Measurements from ENCODE around the gene OPRL1. TPM values are rescaled to one million over a fixed set of nuclear protein-coding genes. Genes with fewer than 3 reads are reported as not detected.

The OPRL1 gene
- total RNA-seq, 1 donor from 2014 or later = 10.2 TPM

DNA sequence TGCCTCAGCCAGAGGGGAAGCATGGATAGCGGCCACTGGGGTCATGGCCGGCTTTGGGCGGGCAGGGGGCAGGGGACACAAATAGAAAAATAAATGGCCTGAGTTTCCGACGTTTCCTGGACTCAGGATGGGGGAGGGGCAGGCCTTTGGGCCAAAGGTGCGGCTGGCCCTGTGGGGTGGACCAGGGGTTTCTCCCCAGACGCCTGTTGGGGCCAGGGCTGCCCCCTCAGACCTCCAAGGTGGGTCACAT lies 23.3 kb upstream of the OPRL1 start:
- H3K9me3 Mint-ChIP-seq (ENCODE audit: unreplicated experiment) = no peaks in the 10 kb centered on the region
- H3K27me3 Mint-ChIP-seq (ENCODE audit: unreplicated experiment) = peaks cover 9% of the 10 kb centered on the region
- no peak for DNase-seq (ENCODE audit: low spot score)
- no peaks in the 10 kb centered on the region for H3K36me3 Mint-ChIP-seq (ENCODE audit: low read depth, unreplicated experiment)
- no peak for TF ChIP-seq CTCF (IDR thresholded peaks at IDR 0.05; ENCODE audit: unreplicated experiment)
- no peak overlapping the region for H3K27ac Mint-ChIP-seq (ENCODE audit: unreplicated experiment)
- no peak overlapping the region for H3K4me3 Mint-ChIP-seq (ENCODE audit: unreplicated experiment)
- peaks cover 40% of the 10 kb centered on the region for H3K4me1 Mint-ChIP-seq (ENCODE audit: unreplicated experiment)

- H3K36me3 Mint-ChIP-seq (ENCODE audit: low read depth, unreplicated experiment) = no peaks in the 10 kb centered on the region
- H3K4me3 Mint-ChIP-seq (ENCODE audit: unreplicated experiment) = no peak overlapping the region
- TF ChIP-seq CTCF (IDR thresholded peaks at IDR 0.05; ENCODE audit: unreplicated experiment) = no peak
- DNase-seq (ENCODE audit: low spot score) = no peak
- peaks cover 12% of the 10 kb centered on the region for H3K27me3 Mint-ChIP-seq (ENCODE audit: unreplicated experiment)
- peaks cover 38% of the 10 kb centered on the region for H3K4me1 Mint-ChIP-seq (ENCODE audit: unreplicated experiment)
- H3K27ac Mint-ChIP-seq (ENCODE audit: unreplicated experiment) = no peak overlapping the region
- H3K9me3 Mint-ChIP-seq (ENCODE audit: unreplicated experiment) = no peaks in the 10 kb centered on the region
Observed at GRCh38 chr20:64056889-64057627, 22.8 kb upstream of the OPRL1 start.

GRCh38 chr20:64057628-64058498 lies 22.0 kb upstream of the OPRL1 start:
- Mint-ChIP-seq H3K27ac (ENCODE audit: unreplicated experiment) (no peak overlapping the region), H3K4me3 (ENCODE audit: unreplicated experiment) (no peak overlapping the region), H3K4me1 (ENCODE audit: unreplicated experiment) (peaks cover 38% of the 10 kb centered on the region), H3K36me3 (ENCODE audit: low read depth, unreplicated experiment) (no peaks in the 10 kb centered on the region), H3K27me3 (ENCODE audit: unreplicated experiment) (peaks cover 13% of the 10 kb centered on the region), H3K9me3 (ENCODE audit: unreplicated experiment) (no peaks in the 10 kb centered on the region)
- peak; percentile 92 for DNase-seq (ENCODE audit: low spot score)
- peak; percentile 78 for TF ChIP-seq CTCF (IDR thresholded peaks at IDR 0.05; ENCODE audit: unreplicated experiment)

GRCh38 chr20:64058536-64058935 lies 21.3 kb upstream of the OPRL1 start:
- peaks cover 31% of the 10 kb centered on the region for H3K4me1 Mint-ChIP-seq (ENCODE audit: unreplicated experiment)
- H3K36me3 Mint-ChIP-seq (ENCODE audit: low read depth, unreplicated experiment) = no peaks in the 10 kb centered on the region
- no peaks in the 10 kb centered on the region for H3K9me3 Mint-ChIP-seq (ENCODE audit: unreplicated experiment)
- H3K4me3 Mint-ChIP-seq (ENCODE audit: unreplicated experiment) = no peak overlapping the region
- peaks cover 12% of the 10 kb centered on the region for H3K27me3 Mint-ChIP-seq (ENCODE audit: unreplicated experiment)
- no peak for TF ChIP-seq CTCF (IDR thresholded peaks at IDR 0.05; ENCODE audit: unreplicated experiment)
- no peak for DNase-seq (ENCODE audit: low spot score)
- peak overlapping the region; percentile 30 for H3K27ac Mint-ChIP-seq (ENCODE audit: unreplicated experiment)

DNA sequence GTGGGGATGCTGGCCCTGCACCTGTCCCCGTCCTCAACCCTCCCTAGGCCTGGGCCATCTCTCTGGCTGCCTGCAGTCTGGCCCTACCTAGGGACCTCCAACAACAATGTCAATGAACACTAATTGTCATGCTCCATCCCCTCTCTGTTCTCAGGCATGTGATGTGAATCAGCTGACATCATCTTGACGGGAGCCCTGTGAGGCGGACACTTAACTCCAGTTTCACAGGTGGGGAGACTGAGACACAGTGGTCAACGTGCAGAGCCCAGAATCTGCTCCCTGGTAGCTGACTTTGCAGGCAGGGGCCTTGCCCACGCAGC lies 17.6 kb upstream of the OPRL1 start:
- Mint-ChIP-seq H3K27me3 (ENCODE audit: unreplicated experiment) (peaks cover 14% of the 10 kb centered on the region), H3K27ac (ENCODE audit: unreplicated experiment) (no peak overlapping the region), H3K4me3 (ENCODE audit: unreplicated experiment) (peak overlapping the region; percentile 86), H3K4me1 (ENCODE audit: unreplicated experiment) (peaks cover 30% of the 10 kb centered on the region), H3K9me3 (ENCODE audit: unreplicated experiment) (no peaks in the 10 kb centered on the region), H3K36me3 (ENCODE audit: low read depth, unreplicated experiment) (peaks cover 5% of the 10 kb centered on the region)
- TF ChIP-seq CTCF (IDR thresholded peaks at IDR 0.05; ENCODE audit: unreplicated experiment) = no peak
- no peak for DNase-seq (ENCODE audit: low spot score)

All from endothelial cell (in vitro differentiated cells).